HG03139 (cell line): ENCODE data around the gene CCDC9B.

ENCODE experiments used
- ATAC-seq: cut with Tn5 transposase; IDR thresholded peaks from one replicate; pipeline ENCODE4 v1.9.1; 2021; ENCODE audit not compliant: unreplicated experiment

Gene CCDC9B

GRCh38 chr15:40293006-40293405 lies 47.7 kb downstream of the CCDC9B start:
- no peak for ATAC-seq

- ATAC-seq, result no peak
Measured at GRCh38 chr15:40292246-40292645, 48.5 kb downstream of the CCDC9B start.

GRCh38 chr15:40290918-40291574 lies 49.7 kb downstream of the CCDC9B start:
- no peak for ATAC-seq

- no peak for ATAC-seq
Measured at GRCh38 chr15:40290545-40290917, 50.2 kb downstream of the CCDC9B start.

GRCh38 chr15:40289140-40289775 lies 51.5 kb downstream of the CCDC9B start:
- ATAC-seq, result no peak

GRCh38 chr15:40287968-40288367 lies 52.8 kb downstream of the CCDC9B start:
- ATAC-seq, result no peak

GRCh38 chr15:40287505-40287904 lies 53.2 kb downstream of the CCDC9B start:
- ATAC-seq, result no peak

- ATAC-seq, result no peak
Measured at GRCh38 chr15:40286794-40287193, 53.9 kb downstream of the CCDC9B start.

GRCh38 chr15:40286061-40286532 lies 54.6 kb downstream of the CCDC9B start:
- ATAC-seq, result no peak

- no peak for ATAC-seq
Measured at GRCh38 chr15:40285554-40286011, 55.2 kb downstream of the CCDC9B start.

- ATAC-seq, result no peak
Measured at GRCh38 chr15:40285151-40285550, 55.6 kb downstream of the CCDC9B start.

- ATAC-seq, result no peak
Measured at GRCh38 chr15:40283615-40284300, 57.0 kb downstream of the CCDC9B start.

- ATAC-seq, result no peak
Measured at GRCh38 chr15:40282869-40283614, 57.7 kb downstream of the CCDC9B start, which contains the start of gene ANKRD63. Gene ANKRD63, minus strand, starts transcription at chr15:40283064. Its CDS starts 478 bp downstream, at chr15:40282586.

GRCh38 chr15:40282147-40282868 lies 58.4 kb downstream of the CCDC9B start:
- ATAC-seq, result no peak

- ATAC-seq, result no peak
Measured at GRCh38 chr15:40281801-40282146, 59.0 kb downstream of the CCDC9B start.
